GM12872 (cell line): ENCODE data around the gene ATP1A1.

Experiments
- TF ChIP-seq, protein P1 (sequence below): IDR thresholded peaks from 3 replicates; pipeline ENCODE4 v1.5.1; 2011; ENCODE audit warnings: low read depth, mild to moderate bottlenecking, low read length, moderate library complexity; ENCODE audit not compliant: insufficient read depth

Gene ATP1A1

DNA sequence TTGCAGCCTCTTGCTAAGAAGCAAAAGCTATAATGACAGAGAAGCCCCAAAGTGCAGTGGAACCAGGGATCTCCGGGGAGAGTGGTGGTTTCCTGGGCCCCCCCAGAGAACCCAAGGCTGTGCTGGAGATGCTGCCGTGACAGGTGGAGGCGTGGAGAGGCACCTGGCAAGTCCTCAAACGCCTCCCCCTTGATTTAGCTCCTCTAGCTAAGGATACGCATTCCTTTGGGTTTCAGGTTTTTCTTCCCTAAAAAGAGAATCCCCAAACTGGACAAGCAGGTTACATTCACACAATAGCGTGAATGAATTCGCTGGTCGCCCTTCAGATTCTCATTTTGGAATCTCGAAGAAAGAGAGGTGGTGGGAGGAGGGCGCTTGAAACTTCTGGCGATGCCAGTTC is 853 bp upstream of the ATP1A1 start:
- TF ChIP-seq, protein P1, sequence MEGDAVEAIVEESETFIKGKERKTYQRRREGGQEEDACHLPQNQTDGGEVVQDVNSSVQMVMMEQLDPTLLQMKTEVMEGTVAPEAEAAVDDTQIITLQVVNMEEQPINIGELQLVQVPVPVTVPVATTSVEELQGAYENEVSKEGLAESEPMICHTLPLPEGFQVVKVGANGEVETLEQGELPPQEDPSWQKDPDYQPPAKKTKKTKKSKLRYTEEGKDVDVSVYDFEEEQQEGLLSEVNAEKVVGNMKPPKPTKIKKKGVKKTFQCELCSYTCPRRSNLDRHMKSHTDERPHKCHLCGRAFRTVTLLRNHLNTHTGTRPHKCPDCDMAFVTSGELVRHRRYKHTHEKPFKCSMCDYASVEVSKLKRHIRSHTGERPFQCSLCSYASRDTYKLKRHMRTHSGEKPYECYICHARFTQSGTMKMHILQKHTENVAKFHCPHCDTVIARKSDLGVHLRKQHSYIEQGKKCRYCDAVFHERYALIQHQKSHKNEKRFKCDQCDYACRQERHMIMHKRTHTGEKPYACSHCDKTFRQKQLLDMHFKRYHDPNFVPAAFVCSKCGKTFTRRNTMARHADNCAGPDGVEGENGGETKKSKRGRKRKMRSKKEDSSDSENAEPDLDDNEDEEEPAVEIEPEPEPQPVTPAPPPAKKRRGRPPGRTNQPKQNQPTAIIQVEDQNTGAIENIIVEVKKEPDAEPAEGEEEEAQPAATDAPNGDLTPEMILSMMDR = no peak

DNA sequence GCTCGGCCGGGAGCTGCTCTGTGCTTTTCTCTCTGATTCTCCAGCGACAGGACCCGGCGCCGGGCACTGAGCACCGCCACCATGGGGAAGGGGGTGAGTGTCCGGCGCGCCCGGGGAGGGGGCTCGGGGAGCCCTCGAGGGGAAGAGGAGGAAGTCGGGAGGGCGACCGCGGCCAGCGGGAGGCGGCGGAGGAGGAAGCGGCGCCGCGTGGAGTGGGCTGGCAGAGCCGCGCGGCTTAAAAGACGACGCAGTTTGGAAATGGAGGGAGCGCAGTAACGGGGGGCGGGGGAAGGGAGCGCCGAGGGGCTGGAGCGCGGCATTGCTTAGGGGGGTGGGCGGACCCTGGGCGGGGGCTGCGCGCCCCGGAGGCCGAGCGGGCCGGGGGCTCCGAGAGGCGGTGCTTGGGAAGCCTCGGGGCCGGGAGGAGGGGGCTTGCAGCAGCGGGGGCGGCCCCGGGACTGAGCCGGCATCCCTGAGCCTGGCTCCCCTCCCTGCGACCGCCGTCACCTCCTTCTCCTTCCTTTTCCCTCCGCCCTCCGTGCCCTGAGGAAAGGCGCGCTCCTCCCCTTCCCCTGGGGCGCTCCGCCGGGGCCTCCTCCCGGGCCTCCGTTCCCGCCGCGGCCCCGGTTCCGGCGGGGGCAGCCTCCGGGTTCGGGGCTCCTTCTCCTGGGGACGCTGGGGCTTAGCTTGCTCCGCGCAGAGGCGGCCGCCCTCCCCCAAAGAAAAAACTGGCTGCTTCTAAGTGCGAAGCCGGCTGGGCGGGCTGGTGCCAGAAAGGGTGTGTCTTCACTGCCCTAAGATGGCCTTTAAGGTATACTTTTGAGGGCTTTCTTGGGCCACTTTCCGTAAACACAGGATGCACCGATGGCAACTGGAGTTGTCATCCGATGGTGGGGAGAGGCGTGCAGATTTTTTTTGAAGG is 648 bp downstream of the ATP1A1 start:
- TF ChIP-seq, protein P1 = no peak

DNA sequence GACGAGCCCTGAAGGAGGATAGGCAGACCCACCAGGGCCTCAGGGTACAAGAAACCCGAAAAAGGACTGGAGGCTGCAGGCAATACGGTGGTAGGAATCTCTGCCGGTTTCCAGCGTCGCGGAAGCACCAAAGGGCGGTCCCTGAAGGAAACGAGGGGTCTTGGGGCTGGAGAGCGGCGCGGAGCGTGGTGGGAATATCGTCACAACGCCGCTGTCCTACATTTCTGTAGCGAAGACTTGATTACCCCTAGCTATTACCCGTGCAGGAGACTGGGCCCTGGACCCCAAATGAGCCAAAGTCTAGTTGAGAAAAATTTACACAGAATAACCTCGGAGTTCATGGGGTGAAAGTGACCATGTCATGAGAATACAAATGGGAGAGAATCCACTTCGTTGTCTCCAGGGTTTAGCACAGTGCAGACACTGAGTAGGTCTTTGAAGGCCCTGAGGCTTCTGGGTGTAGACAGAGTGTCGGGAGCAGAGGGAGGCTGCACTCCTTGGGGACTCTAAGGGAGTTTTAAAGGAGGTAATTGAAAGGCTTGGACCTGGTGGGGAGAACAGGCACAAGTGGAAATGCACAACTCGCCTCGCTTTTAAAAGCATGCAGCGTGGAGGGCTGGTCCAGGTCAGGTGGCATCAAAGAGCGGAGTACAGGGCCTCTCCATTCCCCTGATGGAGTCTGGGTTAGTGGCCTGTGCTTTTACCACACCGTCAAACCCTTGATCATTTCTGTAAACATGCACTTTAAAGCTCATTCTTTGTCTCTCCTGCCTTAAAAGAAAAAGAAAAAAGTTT is 1.5 kb downstream of the ATP1A1 start:
- TF ChIP-seq, protein P1 = no peak

GRCh38 chr1:116375148-116375886 is 2.3 kb downstream of the ATP1A1 start:
- TF ChIP-seq, protein P1 = no peak

GRCh38 chr1:116375887-116376728 is 3.1 kb downstream of the ATP1A1 start:
- TF ChIP-seq, protein P1 = no peak

GRCh38 chr1:116376729-116377086 is 3.7 kb downstream of the ATP1A1 start:
- TF ChIP-seq, protein P1 = no peak
